Posterior vena cava (tissue), 2 donors: ENCODE measurements around the gene IGSF23. TPM values are rescaled to one million over a fixed set of nuclear protein-coding genes. Genes with fewer than 3 reads are reported as not detected.
"Not testable (repeated sequence)": the region's sequence is repeated elsewhere in the genome, so short reads cannot be mapped to it uniquely, and the experiment has no call there.

Source experiments
- DNase-seq: peaks from one replicate; pipeline ENCODE4 v3.0.0-alpha.2; 2020; ENCODE audit warnings: low spot score
- intact Hi-C, 2 donors: fragments of 100-400 bp; cut with DNase I; formaldehyde crosslinking; loops; one replicate each; pipeline versions ENCODE4 v1.14.1 to v1.14.2; 2022 to 2023
- total RNA-seq, 2 donors: library from RNA; stranded (reverse); fragmentation: NEBNext Ultra II Directional; extraction: Animal tissue kit (Norgen Biotek cat#: 25700); gene quantifications; one replicate each; pipeline ENCODE4 v1.2.1, GENCODE V29; 2021
- donor health status: DM: yes; HTN: yes; CAD: no.
- donor health status: DM: yes; HTN: yes; CAD: no.

The IGSF23 gene
- total RNA-seq, 2 donors from 2014 or later: not detected

- intact Hi-C loops: no loop called here
- no peak for DNase-seq
These were observed 30.6 kb upstream of the IGSF23 start for GRCh38 chr19:44582581-44583265.

- intact Hi-C loops: no loop called here
These were observed 27.8 kb upstream of the IGSF23 start for GRCh38 chr19:44585371-44586133.

GRCh38 chr19:44587963-44588770 is 25.2 kb upstream of the IGSF23 start:
- intact Hi-C loops: no loop called here
- DNase-seq: no peak

More at GRCh38 chr19:44585371-44586133, 27.8 kb upstream of the IGSF23 start:
- DNase-seq: no peak

GRCh38 chr19:44588771-44589112 is 24.6 kb upstream of the IGSF23 start:
- intact Hi-C loops: no loop called here

GRCh38 chr19:44590245-44591059 is 22.9 kb upstream of the IGSF23 start:
- intact Hi-C loops: no loop called here
- no peak for DNase-seq

More at GRCh38 chr19:44588771-44589112, 24.6 kb upstream of the IGSF23 start:
- DNase-seq: no peak

- DNase-seq, intact Hi-C loops: not testable (repeated sequence)
These were observed 21.9 kb upstream of the IGSF23 start for GRCh38 chr19:44591340-44591993.

GRCh38 chr19:44592451-44592890 is 20.9 kb upstream of the IGSF23 start:
- no peak for DNase-seq
- intact Hi-C loops: no loop called here

GRCh38 chr19:44593294-44593693 is 20.1 kb upstream of the IGSF23 start:
- DNase-seq: no peak
- intact Hi-C loops: no loop called here

GRCh38 chr19:44593866-44594266 is 19.5 kb upstream of the IGSF23 start:
- intact Hi-C loops: not testable (repeated sequence)

GRCh38 chr19:44596428-44597130 is 16.8 kb upstream of the IGSF23 start:
- intact Hi-C loops: no loop called here
- no peak for DNase-seq

More at GRCh38 chr19:44593866-44594266, 19.5 kb upstream of the IGSF23 start:
- not testable (repeated sequence) for DNase-seq

GRCh38 chr19:44597131-44597491 is 16.3 kb upstream of the IGSF23 start:
- no peak for DNase-seq
- intact Hi-C loops: no loop called here

GRCh38 chr19:44598355-44598754 is 15.0 kb upstream of the IGSF23 start:
- intact Hi-C loops: no loop called here
- DNase-seq: no peak

GRCh38 chr19:44598880-44599279 is 14.5 kb upstream of the IGSF23 start:
- no peak for DNase-seq
- intact Hi-C loops: no loop called here

- intact Hi-C loops: no loop called here
- DNase-seq: no peak
These were observed 12.9 kb upstream of the IGSF23 start for GRCh38 chr19:44600466-44600865.

GRCh38 chr19:44602081-44602480 is 11.3 kb upstream of the IGSF23 start:
- intact Hi-C loops: no loop called here

GRCh38 chr19:44603201-44603945 is 10.0 kb upstream of the IGSF23 start:
- DNase-seq: no peak
- intact Hi-C loops: no loop called here

More at GRCh38 chr19:44602081-44602480, 11.3 kb upstream of the IGSF23 start:
- no peak for DNase-seq

- DNase-seq: no peak
- intact Hi-C loops: no loop called here
These were observed 9.1 kb upstream of the IGSF23 start for GRCh38 chr19:44604241-44604640.
